GM21717 (cell line): ENCODE measurements around the gene LRRFIP1.
"Not testable (repeated sequence)": the region's sequence is repeated elsewhere in the genome, so short reads cannot be mapped to it uniquely, and the experiment has no call there.

Experiments
- ATAC-seq: cut with Tn5 transposase; IDR thresholded peaks from one replicate; pipeline ENCODE4 v1.9.1; 2021; ENCODE audit warnings: mild to moderate bottlenecking, moderate library complexity; ENCODE audit not compliant: unreplicated experiment

Gene LRRFIP1

GRCh38 chr2:237627441-237628246, at the start of gene LRRFIP1:
LRRFIP1 (plus strand) TSS chr2:237627587; CDS start chr2:237627645, 58 bp downstream.
- ATAC-seq: no peak

- no peak for ATAC-seq
Measured at GRCh38 chr2:237577956-237578870, 49.2 kb upstream of the LRRFIP1 start.

GRCh38 chr2:237581326-237581725, 46.1 kb upstream of the LRRFIP1 start:
- no peak for ATAC-seq

- ATAC-seq: peak; percentile 48
Measured at GRCh38 chr2:237581751-237582746, 45.3 kb upstream of the LRRFIP1 start.

- no peak for ATAC-seq
Measured at GRCh38 chr2:237583385-237584295, 43.7 kb upstream of the LRRFIP1 start.

GRCh38 chr2:237585590-237586221, 41.7 kb upstream of the LRRFIP1 start:
- no peak for ATAC-seq

GRCh38 chr2:237588044-237588696, 39.2 kb upstream of the LRRFIP1 start:
- no peak for ATAC-seq

GRCh38 chr2:237590272-237591140, 36.9 kb upstream of the LRRFIP1 start, which contains the start of gene RAB17:
RAB17 (minus strand) TSS chr2:237590734; CDS start chr2:237586154, 4,580 bp downstream.
- no peak for ATAC-seq

- ATAC-seq: no peak
Measured at GRCh38 chr2:237591141-237591881, 36.1 kb upstream of the LRRFIP1 start.

GRCh38 chr2:237592425-237592980, 34.9 kb upstream of the LRRFIP1 start:
- ATAC-seq: no peak

GRCh38 chr2:237593036-237593435, 34.4 kb upstream of the LRRFIP1 start:
- no peak for ATAC-seq

GRCh38 chr2:237593596-237594320, 33.6 kb upstream of the LRRFIP1 start:
- ATAC-seq: no peak

- ATAC-seq: no peak
Measured at GRCh38 chr2:237594514-237594871, 32.9 kb upstream of the LRRFIP1 start.

- ATAC-seq: not testable (repeated sequence)
Measured at GRCh38 chr2:237595829-237596519, 31.4 kb upstream of the LRRFIP1 start.

- ATAC-seq: no peak
Measured at GRCh38 chr2:237596520-237597195, 30.7 kb upstream of the LRRFIP1 start.
